Measurements from ENCODE around the gene RXFP4.
"Not testable (repeated sequence)": the region's sequence is repeated elsewhere in the genome, so short reads cannot be mapped to it uniquely, and the experiment has no call there.

RXFP4 gene

DNA sequence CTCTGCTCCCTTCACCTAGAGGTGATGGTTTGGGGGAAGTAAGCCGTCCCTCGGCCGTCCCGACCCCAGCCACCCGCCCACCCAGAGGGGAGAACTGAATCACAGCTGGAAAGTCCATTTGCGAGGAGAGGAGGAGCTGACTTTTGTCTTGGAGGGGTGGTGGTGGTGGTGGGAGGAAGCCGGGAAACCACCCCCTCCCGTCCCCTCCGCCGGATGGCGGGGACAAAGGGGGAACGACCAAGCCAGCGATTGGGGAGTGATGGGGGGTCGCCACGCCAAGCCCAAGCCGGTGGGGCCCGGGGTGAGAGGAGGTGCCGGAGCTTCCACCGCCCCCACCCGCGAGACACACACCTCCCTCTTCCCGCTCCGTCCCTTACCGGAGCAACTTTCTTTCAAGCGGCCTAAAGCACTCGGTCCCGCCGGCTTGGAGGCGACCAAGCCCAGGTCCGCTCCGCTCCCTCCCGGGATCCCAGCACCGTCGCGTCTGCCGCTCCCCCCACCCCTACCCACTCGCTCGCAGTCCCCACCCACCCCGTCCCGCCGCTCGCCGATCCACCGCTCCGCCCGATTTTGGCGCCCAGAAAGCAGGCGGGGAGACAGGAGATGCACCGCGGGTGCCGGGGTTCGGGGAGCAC is 36.4 kb downstream of the RXFP4 start:
- Histone ChIP-seq H3K4me3 (ENCODE audit: low read length) (peak overlapping the region; percentile 86), H3K27ac (ENCODE audit: low read depth, low read length) (peak overlapping the region; percentile 57), H3K36me3 (ENCODE audit: control insufficient read depth, insufficient read depth, low read length) (no peaks in the 10 kb centered on the region), H3K27me3 (ENCODE audit: control insufficient read depth, insufficient read depth, low read length) (no peaks in the 10 kb centered on the region), H3K4me1 (ENCODE audit: control insufficient read depth, insufficient read depth, low read length) (peaks cover 48% of the 10 kb centered on the region), H3K9ac (ENCODE audit: low read length) (peak overlapping the region; percentile 76)

DNA sequence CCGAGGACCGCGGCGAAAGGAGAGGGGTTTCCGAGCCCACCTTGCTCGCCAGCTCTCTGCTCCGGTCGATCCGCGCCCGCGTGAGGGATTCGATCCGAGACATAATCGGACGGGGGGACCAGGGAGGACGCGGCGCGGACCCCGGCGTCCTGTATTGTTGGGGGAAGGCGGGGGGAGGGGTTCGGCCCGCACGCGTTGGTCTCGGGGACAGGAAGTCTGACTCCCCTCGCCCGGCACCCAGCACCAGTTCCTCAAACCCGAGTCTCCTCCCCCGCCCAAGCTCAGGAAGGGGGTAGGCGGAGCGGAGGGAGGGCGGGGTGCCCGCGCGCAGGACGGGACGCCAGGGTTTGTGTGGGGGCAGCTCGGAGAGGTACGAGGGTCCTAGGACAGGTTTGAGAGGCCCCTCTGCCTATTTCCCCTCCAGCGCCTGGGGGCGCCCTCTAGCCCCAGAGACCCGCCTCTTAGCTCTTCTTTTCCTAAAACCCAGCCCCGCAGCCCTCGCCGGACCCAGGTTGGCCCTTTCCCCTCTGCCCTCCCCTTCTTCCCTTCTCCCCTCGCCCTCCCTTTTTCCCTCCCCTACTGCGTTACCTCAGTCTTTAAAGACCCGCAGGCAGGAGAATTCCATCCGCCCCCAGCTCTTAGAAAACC is 37.0 kb downstream of the RXFP4 start, which contains the start of gene ARHGEF2:
TSS of gene ARHGEF2 (minus strand) at position 223 of the 648 bp plus-strand sequence. CDS start at position 103, 120 bp downstream.
- H3K36me3 ChIP-seq (ENCODE audit: control insufficient read depth, insufficient read depth, low read length), result no peaks in the 10 kb centered on the region
- peaks cover 48% of the 10 kb centered on the region for H3K4me1 ChIP-seq (ENCODE audit: control insufficient read depth, insufficient read depth, low read length)
- peak within 1 kb of the TSS; percentile 76 for H3K9ac ChIP-seq (ENCODE audit: low read length)
- no peaks in the 10 kb centered on the region for H3K27me3 ChIP-seq (ENCODE audit: control insufficient read depth, insufficient read depth, low read length)
- peak within 1 kb of the TSS; percentile 57 for H3K27ac ChIP-seq (ENCODE audit: low read depth, low read length)
- peak within 1 kb of the TSS; percentile 86 for H3K4me3 ChIP-seq (ENCODE audit: low read length)

DNA sequence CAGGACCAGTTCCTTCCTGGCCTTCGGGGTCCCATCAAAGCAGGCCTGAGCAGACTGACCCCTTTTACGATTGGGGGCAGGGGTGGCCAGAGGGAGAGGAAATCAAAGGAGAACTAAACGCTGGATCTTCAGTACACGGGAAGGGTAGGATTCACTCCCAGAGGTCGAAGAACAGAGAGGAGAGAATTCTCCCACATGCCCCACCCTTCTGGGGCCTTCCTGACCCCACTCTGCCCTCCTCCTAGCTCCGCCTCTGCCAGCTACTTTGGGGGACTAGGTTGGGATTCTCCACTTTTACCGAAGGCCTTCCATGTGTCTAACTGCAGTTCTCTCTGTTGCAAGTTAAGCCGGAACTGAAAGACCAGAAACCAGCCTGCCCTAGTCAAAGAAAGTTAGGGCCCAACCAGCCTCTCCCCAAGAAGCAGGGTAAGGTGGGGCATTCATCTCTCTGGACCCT is 37.6 kb downstream of the RXFP4 start:
- Histone ChIP-seq H3K36me3 (ENCODE audit: control insufficient read depth, insufficient read depth, low read length) (no peaks in the 10 kb centered on the region), H3K27me3 (ENCODE audit: control insufficient read depth, insufficient read depth, low read length) (no peaks in the 10 kb centered on the region), H3K4me3 (ENCODE audit: low read length) (peak overlapping the region; percentile 86), H3K4me1 (ENCODE audit: control insufficient read depth, insufficient read depth, low read length) (peaks cover 47% of the 10 kb centered on the region), H3K9ac (ENCODE audit: low read length) (peak overlapping the region; percentile 29), H3K27ac (ENCODE audit: low read depth, low read length) (peak overlapping the region; percentile 57)

DNA sequence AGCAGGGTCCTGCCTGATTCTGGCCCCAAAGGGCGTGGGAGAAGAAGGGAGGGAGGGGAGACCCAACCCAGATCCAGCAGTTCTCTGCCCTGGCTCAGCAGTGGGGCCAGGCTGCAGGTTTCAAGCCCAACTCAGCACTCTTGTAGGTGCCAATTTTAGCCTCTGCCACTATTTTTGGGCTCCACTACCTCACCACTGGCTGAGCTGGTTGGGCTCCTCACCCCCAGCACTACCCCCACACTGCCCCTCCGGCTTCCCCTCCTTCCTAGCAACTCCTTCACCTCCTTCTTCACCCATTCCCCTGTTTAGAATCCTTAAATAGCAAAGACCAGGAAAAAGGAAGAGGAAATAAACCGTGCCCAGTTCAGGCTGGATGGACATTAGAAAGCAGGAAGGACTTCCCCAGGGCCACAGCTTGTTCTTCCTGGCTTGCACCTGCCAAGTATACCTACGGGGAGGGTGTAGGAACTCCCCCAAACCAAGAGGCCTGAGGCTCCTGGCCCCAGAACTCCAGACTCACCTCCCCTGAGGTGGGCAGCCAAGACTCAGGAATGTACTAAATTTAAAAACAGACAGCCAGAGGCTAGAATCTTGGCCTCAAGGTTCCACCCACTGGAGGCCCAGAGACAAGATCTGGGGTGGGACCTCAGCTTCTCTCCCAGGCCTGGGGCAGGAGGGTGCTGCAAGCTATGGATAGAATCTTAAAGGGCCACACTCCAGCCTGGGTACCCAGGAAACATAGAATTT is 38.3 kb downstream of the RXFP4 start:
- H3K4me3 ChIP-seq (ENCODE audit: low read length), result peak overlapping the region; percentile 86
- H3K9ac ChIP-seq (ENCODE audit: low read length), result peak overlapping the region; percentile 29
- H3K27ac ChIP-seq (ENCODE audit: low read depth, low read length), result peak overlapping the region; percentile 57
- peaks cover 39% of the 10 kb centered on the region for H3K4me1 ChIP-seq (ENCODE audit: control insufficient read depth, insufficient read depth, low read length)
- H3K27me3 ChIP-seq (ENCODE audit: control insufficient read depth, insufficient read depth, low read length), result no peaks in the 10 kb centered on the region
- no peaks in the 10 kb centered on the region for H3K36me3 ChIP-seq (ENCODE audit: control insufficient read depth, insufficient read depth, low read length)

DNA sequence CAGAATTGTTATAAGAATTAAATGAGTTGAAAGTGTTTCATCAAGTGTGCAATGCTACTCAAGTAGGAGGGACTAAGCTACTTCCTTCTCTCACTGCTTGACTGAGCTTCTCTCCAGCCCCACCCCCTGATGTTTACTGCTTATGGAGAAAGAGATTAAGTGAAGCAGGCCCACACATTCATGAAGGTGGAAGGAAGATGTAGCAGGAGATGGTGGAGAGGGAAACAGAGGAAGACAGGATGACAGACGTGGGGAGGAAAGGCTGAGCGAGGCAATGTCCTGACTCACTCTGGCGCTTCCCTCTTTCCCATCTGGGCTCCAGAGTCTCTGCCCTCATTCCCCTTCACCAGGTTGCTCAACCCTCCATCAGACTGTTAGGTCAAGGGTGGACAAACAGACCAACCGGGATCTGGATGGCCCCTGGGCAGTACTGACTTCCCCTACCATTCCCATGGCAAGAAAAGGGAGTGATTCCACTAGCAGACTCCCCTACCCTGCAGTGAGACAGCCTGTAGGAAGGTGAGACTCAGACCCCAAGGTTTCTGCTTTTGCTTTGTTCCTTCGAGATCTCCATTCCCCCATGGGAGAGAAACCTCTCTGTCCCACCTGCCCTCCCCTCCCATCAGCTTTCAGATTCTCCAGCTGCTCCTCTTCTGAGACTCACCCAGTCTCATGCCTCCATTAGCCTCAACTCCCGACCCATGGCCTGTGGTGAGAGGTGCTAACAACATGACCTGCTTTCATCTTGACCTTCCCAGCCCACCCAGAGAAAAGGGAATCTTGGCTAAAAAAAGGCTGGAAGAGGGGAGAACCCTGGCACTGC is 40.0 kb downstream of the RXFP4 start:
- Histone ChIP-seq H3K27me3 (ENCODE audit: control insufficient read depth, insufficient read depth, low read length) (no peaks in the 10 kb centered on the region), H3K4me3 (ENCODE audit: low read length) (peak overlapping the region; percentile 16), H3K27ac (ENCODE audit: low read depth, low read length) (no peak overlapping the region), H3K4me1 (ENCODE audit: control insufficient read depth, insufficient read depth, low read length) (peaks cover 24% of the 10 kb centered on the region), H3K9ac (ENCODE audit: low read length) (peak overlapping the region; percentile 1), H3K36me3 (ENCODE audit: control insufficient read depth, insufficient read depth, low read length) (no peaks in the 10 kb centered on the region)

DNA sequence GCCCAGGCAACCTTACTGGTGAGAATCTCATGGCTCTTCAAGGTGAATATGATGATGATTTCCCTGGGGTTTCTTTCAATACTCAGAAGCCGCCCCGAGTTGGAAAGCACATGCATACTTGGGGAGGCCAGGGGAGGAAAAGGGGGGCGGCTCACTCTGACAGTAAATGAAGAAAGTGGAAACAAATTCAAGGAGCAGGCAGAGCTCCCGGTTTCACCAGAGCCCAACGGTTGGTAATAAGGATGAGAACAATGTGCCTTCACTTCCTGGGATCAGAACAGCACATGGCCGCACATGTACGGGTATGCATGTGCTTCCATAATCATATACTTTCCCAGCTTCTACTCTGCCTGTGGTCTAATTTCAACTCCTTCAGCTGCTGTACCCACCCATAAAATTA is 40.7 kb downstream of the RXFP4 start:
- H3K27ac ChIP-seq (ENCODE audit: low read depth, low read length), result no peak overlapping the region

DNA sequence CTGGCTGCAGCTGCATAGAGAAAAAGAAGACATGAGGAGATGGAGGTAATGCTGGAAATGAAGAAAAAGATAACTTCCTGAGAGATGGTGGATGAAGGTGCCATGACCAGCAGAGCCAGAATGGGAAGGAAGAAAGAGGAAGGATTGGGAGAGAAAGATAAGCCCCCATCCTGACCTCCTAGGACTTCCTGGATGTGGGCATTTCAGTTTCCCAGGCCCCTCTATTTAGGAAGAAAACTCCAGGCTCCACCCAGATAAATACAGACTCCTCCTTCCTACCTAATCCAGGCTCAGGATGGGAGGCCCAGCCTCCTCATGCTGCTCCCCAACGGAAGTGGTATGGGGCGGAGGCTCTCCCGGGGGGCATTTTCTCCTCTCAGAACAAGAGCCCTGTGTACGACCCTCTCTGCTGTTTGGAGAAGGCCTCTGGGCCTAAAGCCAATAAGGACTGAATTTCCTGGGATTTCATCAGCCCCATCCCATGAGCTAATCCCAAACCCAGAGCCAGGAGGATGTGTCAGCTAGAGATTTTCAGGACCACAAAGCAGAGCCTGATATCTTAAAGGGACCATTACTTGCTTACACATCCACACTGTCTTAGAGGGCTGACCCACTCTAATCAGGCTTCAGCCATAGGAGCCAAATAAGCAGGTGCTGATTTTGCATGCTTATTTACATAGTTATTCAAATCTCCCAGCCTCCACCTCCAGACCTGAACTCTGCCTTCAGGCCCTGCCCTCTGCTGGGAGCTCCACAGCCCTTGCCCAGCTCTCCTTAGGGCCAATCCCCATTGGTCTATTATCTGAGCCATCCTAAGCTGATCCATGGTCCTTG is 42.0 kb downstream of the RXFP4 start:
- peaks cover 19% of the 10 kb centered on the region for H3K4me1 ChIP-seq (ENCODE audit: control insufficient read depth, insufficient read depth, low read length)
- peak overlapping the region; percentile 30 for H3K27ac ChIP-seq (ENCODE audit: low read depth, low read length)
- no peaks in the 10 kb centered on the region for H3K36me3 ChIP-seq (ENCODE audit: control insufficient read depth, insufficient read depth, low read length)
- H3K27me3 ChIP-seq (ENCODE audit: control insufficient read depth, insufficient read depth, low read length), result no peaks in the 10 kb centered on the region
- peak overlapping the region; percentile 24 for H3K4me3 ChIP-seq (ENCODE audit: low read length)
- no peak overlapping the region for H3K9ac ChIP-seq (ENCODE audit: low read length)

More for the DNA sequence above, 40.7 kb downstream of the RXFP4 start:
- H3K27me3 ChIP-seq (ENCODE audit: control insufficient read depth, insufficient read depth, low read length), result no peaks in the 10 kb centered on the region
- H3K36me3 ChIP-seq (ENCODE audit: control insufficient read depth, insufficient read depth, low read length), result no peaks in the 10 kb centered on the region
- no peak overlapping the region for H3K9ac ChIP-seq (ENCODE audit: low read length)
- H3K4me1 ChIP-seq (ENCODE audit: control insufficient read depth, insufficient read depth, low read length), result peaks cover 22% of the 10 kb centered on the region
- no peak overlapping the region for H3K4me3 ChIP-seq (ENCODE audit: low read length)

DNA sequence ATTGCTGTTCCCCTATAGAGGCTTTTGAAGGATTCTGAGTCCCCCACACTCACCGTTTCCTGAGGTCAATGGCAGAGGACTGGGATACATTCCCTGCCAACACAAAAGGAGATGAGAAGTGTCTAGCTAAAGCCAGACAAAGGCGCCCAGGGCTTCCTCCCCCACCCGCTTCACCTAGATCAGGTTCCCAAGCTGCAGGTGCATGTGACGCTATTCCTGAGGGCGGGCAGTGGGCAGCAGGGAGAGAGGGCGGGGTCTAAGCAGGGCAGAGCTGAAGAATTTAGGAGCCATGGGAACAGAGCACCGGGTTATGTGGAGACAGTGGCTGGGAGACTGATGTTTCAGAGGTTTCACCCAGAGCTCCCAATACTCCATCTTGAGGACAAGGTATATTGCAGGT is 42.9 kb downstream of the RXFP4 start:
- H3K36me3 ChIP-seq (ENCODE audit: control insufficient read depth, insufficient read depth, low read length), result no peaks in the 10 kb centered on the region
- no peaks in the 10 kb centered on the region for H3K27me3 ChIP-seq (ENCODE audit: control insufficient read depth, insufficient read depth, low read length)
- H3K4me3 ChIP-seq (ENCODE audit: low read length), result no peak overlapping the region
- H3K4me1 ChIP-seq (ENCODE audit: control insufficient read depth, insufficient read depth, low read length), result peaks cover 18% of the 10 kb centered on the region
- no peak overlapping the region for H3K9ac ChIP-seq (ENCODE audit: low read length)
- no peak overlapping the region for H3K27ac ChIP-seq (ENCODE audit: low read depth, low read length)

DNA sequence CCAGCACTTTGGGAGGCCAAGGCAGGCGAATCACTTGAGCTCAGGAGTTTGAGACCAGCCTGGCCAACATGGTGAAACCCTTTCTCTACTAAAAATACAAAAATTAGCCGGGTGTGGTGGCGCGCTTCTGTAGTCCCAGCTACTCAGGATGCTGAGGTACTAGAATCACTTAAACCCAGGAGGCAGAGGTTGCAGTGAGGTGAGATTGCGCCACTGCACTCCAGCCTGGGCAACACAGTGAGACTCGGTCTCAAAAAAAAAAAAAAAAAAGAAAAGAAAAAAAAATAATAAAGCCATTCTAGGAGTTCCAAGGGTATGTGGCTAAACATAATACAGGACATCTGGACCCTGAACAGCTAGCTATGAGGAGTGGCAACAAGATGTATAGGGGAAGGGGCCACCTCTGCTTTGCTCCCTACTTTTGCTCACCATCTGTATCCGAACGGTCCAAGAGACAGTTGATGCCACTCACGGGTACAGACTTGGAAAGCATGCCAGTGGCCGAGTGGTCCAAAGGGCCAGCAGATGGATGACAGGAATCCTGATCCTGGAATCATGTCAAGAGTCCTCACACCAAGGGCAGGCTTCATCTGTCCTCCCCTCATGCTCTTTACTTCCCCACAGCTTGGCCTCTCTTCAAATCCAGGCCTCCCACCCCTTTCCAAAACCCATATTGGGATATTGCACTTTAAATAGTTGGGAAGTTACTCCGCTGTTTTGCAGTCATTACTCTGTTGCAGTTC is 43.6 kb downstream of the RXFP4 start:
- not testable (repeated sequence) for H3K9ac ChIP-seq (ENCODE audit: low read length); H3K27me3 ChIP-seq (ENCODE audit: control insufficient read depth, insufficient read depth, low read length); H3K4me3 ChIP-seq (ENCODE audit: low read length); H3K36me3 ChIP-seq (ENCODE audit: control insufficient read depth, insufficient read depth, low read length); H3K27ac ChIP-seq (ENCODE audit: low read depth, low read length)
- peaks cover 10% of the 10 kb centered on the region for H3K4me1 ChIP-seq (ENCODE audit: control insufficient read depth, insufficient read depth, low read length)

DNA sequence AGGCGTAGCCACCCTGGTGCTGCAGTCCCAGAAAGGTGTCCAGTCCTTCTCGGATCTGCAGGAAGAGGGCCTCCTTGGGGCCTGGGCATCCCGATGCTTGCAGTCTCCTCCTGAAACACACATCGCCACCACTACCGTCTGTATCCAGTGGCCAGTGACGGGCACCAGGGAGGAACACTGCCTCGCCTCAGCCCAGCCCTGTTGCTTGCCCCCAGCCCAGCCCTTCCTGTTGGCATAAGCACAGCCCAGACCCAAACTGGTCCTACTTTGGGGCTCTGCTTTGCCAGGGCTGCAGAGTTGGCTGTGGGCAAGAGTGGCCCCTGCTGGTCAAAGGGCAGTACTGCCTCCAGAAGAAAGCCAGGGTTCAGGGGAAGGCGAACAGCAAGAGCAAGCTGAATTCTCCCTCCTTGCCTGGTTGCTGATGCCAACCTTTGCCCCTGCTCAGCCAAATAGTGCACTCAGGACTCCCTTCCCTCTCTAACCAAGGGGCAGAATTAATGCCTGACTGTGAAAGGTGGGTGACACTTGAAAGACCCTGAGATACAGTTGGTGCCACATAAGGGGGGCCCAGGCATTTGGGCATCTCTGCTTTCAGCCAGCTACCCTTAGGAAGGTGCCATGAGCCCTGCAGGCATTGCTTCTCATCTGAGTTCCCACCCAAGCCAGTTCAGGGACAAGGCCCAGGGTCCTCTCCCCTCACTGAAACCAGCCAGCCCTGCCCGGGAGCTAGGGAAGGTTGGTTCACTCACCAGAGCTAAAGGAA is 48.0 kb downstream of the RXFP4 start:
- H3K27ac ChIP-seq (ENCODE audit: low read depth, low read length), result peak overlapping the region; percentile 37
- no peaks in the 10 kb centered on the region for H3K27me3 ChIP-seq (ENCODE audit: control insufficient read depth, insufficient read depth, low read length)
- no peaks in the 10 kb centered on the region for H3K36me3 ChIP-seq (ENCODE audit: control insufficient read depth, insufficient read depth, low read length)
- peak overlapping the region; percentile 73 for H3K4me3 ChIP-seq (ENCODE audit: low read length)
- H3K9ac ChIP-seq (ENCODE audit: low read length), result no peak overlapping the region
- peaks cover 5% of the 10 kb centered on the region for H3K4me1 ChIP-seq (ENCODE audit: control insufficient read depth, insufficient read depth, low read length)
